ENCODE data around the gene PLXNB1.

The PLXNB1 gene

DNA sequence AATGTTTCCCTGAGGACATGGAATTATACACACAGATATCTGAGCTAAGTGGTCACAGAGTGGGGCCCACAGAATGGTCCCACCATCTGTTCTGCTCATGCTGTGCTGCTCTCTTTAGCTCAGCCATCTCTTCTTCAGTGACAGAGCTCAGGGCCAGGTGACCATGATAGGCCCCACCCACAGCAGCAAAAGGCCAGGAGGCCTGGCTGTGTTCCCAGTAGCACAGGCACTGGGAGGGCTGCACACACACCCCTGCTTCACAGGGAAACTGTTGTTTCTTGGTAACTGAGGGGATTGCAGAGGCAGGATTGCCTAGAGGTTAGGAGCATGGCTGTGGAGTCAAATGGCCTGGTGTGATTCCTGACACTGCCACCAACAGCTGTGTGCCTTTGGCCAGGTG, 62.7 kb downstream of the PLXNB1 start:
- no peak for DNase-seq (ENCODE audit: low read depth, low spot score)

DNA sequence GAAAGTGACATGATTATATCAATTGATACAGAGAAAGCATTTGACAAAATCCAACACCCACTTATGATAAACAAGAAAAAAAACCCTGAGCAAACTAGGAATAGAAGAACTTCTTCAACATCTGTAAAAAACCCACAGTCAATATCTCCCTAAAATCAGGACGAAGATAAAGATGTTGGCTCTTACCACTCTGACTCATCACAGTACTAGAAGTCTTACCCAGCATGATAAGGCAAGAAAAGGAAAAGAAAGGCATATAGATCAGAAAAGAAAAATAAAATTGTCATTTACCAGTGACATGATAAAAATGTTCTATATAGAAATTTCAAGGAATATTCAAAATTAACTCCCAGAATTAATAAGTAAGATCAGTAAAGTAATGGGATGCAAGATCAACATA, 65.0 kb downstream of the PLXNB1 start:
- no peak for DNase-seq (ENCODE audit: low read depth, low spot score)

DNA sequence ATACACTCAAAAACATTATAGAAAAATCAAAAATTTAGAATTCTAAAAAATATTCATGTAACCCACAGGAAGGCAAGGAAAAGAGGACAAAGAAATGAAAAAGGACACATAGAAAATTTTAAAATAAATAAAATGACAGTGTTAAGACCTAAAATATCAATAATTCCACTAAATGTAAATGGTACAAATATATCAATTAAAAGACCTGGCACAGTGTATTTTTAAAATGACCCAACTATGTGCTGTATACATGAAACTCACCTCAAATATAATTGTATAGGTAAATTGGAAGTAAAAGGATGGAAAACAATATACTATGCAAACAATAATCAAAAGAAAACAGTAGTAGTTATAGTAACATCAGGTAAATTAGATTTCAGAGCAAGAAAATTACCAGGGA, 68.0 kb downstream of the PLXNB1 start:
- DNase-seq (ENCODE audit: low read depth, low spot score), result no peak

DNA sequence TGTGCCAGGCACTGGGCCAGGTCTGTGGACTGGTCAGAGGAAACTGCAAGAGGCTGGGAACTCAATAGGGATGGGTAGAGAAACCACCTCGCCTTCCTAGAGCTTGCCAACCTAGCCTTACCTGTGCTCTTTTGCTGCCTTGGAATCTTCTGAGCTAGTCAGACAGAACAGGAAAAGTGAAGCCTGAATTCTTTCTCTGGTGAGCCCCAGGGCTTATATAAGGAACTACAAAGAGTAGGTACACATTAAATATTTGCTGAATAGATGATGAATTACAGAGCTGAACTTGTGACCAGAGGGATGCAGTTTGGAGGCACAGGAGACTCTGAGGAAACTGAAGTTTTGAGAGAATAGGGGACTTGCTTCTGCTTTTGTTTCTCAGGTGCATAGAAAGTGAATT, 73.5 kb downstream of the PLXNB1 start:
- DNase-seq (ENCODE audit: low read depth, low spot score), result no peak

DNA sequence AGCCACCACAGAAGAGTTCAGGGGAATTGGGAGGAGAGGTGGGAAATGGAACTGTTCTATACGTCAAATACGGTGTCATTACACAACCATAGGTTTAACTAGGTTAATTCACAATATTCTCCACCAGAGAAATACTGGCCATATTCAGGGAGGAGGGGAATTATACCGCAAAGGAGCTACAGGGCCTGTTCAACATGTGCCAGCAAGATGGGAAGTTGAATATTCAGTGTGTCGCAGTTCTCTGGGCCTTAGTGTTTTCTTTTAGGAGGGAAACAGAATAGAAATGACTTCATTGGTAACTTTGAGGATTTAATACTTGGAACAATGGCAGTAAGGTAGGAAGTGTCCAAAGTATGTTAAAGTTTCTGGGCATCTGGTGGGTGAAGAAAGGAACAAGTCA, 75.9 kb downstream of the PLXNB1 start:
- no peak for DNase-seq (ENCODE audit: low read depth, low spot score)
